HEK293 (cell line): Measurements from ENCODE around the gene FCGR3A.
"Not testable (repeated sequence)": the region's sequence is repeated elsewhere in the genome, so short reads cannot be mapped to it uniquely, and the experiment has no call there.

Experiments
- CTCF ChIA-PET: fragments of 350-600 bp; formaldehyde crosslinking; extraction: SDS; loops from one replicate; lab custom pipeline; 2021; ENCODE audit warnings: antibody characterized with exemption; lab: Yijun Ruan, JAX
- POLR2A ChIA-PET: fragments of 300-600 bp; formaldehyde crosslinking; extraction: SDS; loops from one replicate; lab custom pipeline; 2020; ENCODE audit warnings: antibody characterized with exemption, inconsistent platforms; lab: Yijun Ruan, JAX
- H3K27ac ChIP-seq: fragments of 200-500 bp; sonication (Bioruptor generic); 2 replicates; pipeline ENCODE4 v1.5.1; 2014; ENCODE audit warnings: low read depth, low read length, control low read depth, inconsistent platforms; ENCODE audit errors: extremely low read depth
- H3K36me3 ChIP-seq, 2 experiments: fragments of 200-500 bp in 1 of 2; sonication (Bioruptor generic) in 1 of 2; 1 replicate in 1 of 2; 2 replicates in 1 of 2; pipeline ENCODE4 v1.5.1; 2014 to 2017; ENCODE audit warnings: inconsistent platforms in 2 of 2, low read length in 2 of 2; ENCODE audit not compliant: control insufficient read depth in 2 of 2, insufficient read depth in 1 of 2
- H3K4me1 ChIP-seq: fragments of 200-500 bp; sonication (Bioruptor generic); 2 replicates; pipeline ENCODE4 v1.5.1; 2014; ENCODE audit warnings: mild to moderate bottlenecking, low read length, inconsistent platforms; ENCODE audit not compliant: control insufficient read depth, insufficient read depth
- H3K4me3 ChIP-seq: 2 replicates; pipeline ENCODE4 v1.5.1; 2011; ENCODE audit warnings: low read depth, mild to moderate bottlenecking, control low read depth, low read length, moderate library complexity
- H3K9me3 ChIP-seq: fragments of 200-500 bp; sonication (Bioruptor generic); 2 replicates; pipeline ENCODE4 v1.5.1; 2014; ENCODE audit warnings: low read depth, low read length, inconsistent platforms; ENCODE audit not compliant: control insufficient read depth, insufficient read depth
- BCL11A ChIP-seq: fragments of 450-650 bp; formaldehyde crosslinking; IDR thresholded peaks from 2 replicates; pipeline ENCODE4 v1.5.1; 2016; ENCODE audit warnings: low read depth, missing biosample characterization, missing genetic modification characterization
- KLF10 ChIP-seq: fragments of 450-650 bp; IDR thresholded peaks from 2 replicates; pipeline ENCODE4 v1.5.1; 2018; ENCODE audit warnings: missing biosample characterization, mild to moderate bottlenecking, missing genetic modification characterization
- KLF8 ChIP-seq: fragments of 450-650 bp; formaldehyde crosslinking; IDR thresholded peaks from 2 replicates; pipeline ENCODE4 v1.5.1; 2016; ENCODE audit warnings: missing biosample characterization, missing genetic modification characterization
- ZBTB17 ChIP-seq: fragments of 450-650 bp; formaldehyde crosslinking; IDR thresholded peaks from 2 replicates; pipeline ENCODE4 v1.5.1; 2016; ENCODE audit warnings: missing biosample characterization, missing genetic modification characterization
- ZBTB48 ChIP-seq: fragments of 450-650 bp; formaldehyde crosslinking; IDR thresholded peaks from 2 replicates; pipeline ENCODE4 v1.5.1; 2016; ENCODE audit warnings: missing biosample characterization, missing genetic modification characterization
- ZFP69B ChIP-seq: fragments of 450-650 bp; formaldehyde crosslinking; IDR thresholded peaks from 2 replicates; pipeline ENCODE4 v1.5.1; 2016; ENCODE audit warnings: missing biosample characterization, missing genetic modification characterization
- ZNF2 ChIP-seq: fragments of 450-650 bp; formaldehyde crosslinking; IDR thresholded peaks from 2 replicates; pipeline ENCODE4 v1.5.1; 2016; ENCODE audit warnings: missing biosample characterization, missing genetic modification characterization
- ZNF202 ChIP-seq: fragments of 450-650 bp; formaldehyde crosslinking; IDR thresholded peaks from 2 replicates; pipeline ENCODE4 v1.5.1; 2016; ENCODE audit warnings: missing biosample characterization, missing genetic modification characterization, borderline replicate concordance
- ZNF394 ChIP-seq: fragments of 450-650 bp; formaldehyde crosslinking; IDR thresholded peaks from 2 replicates; pipeline ENCODE4 v1.5.1; 2016; ENCODE audit warnings: missing biosample characterization, missing genetic modification characterization, mild to moderate bottlenecking, moderate library complexity, borderline replicate concordance
- ZNF600 ChIP-seq: fragments of 450-650 bp; formaldehyde crosslinking; IDR thresholded peaks from 2 replicates; pipeline ENCODE4 v1.5.1; 2016; ENCODE audit warnings: missing biosample characterization, missing genetic modification characterization
- ZNF660 ChIP-seq: fragments of 450-650 bp; IDR thresholded peaks from 2 replicates; pipeline ENCODE4 v1.5.1; 2018; ENCODE audit warnings: missing biosample characterization, mild to moderate bottlenecking, missing genetic modification characterization
- TF ChIP-seq, protein P1 (sequence below): fragments of 450-650 bp; formaldehyde crosslinking; IDR thresholded peaks from 2 replicates; pipeline ENCODE4 v1.5.1; 2016; ENCODE audit warnings: missing biosample characterization, missing genetic modification characterization
- TF ChIP-seq, protein P2 (sequence below): fragments of 450-650 bp; formaldehyde crosslinking; IDR thresholded peaks from 2 replicates; pipeline ENCODE4 v1.5.1; 2017; ENCODE audit warnings: missing biosample characterization, missing genetic modification characterization
- TF ChIP-seq, protein P3 (sequence below): fragments of 450-650 bp; formaldehyde crosslinking; IDR thresholded peaks from 2 replicates; pipeline ENCODE4 v1.5.1; 2017; ENCODE audit warnings: missing biosample characterization, missing genetic modification characterization
- TF ChIP-seq, protein P4 (sequence below): fragments of 450-650 bp; formaldehyde crosslinking; IDR thresholded peaks from 2 replicates; pipeline ENCODE4 v1.5.1; 2016; ENCODE audit warnings: missing biosample characterization, missing genetic modification characterization
- TF ChIP-seq, protein P5 (sequence below): fragments of 450-650 bp; IDR thresholded peaks from 2 replicates; pipeline ENCODE4 v1.5.1; 2018; ENCODE audit warnings: missing biosample characterization, mild to moderate bottlenecking, missing genetic modification characterization
- TF ChIP-seq, protein P6 (sequence below): fragments of 450-650 bp; formaldehyde crosslinking; IDR thresholded peaks from 2 replicates; pipeline ENCODE4 v1.5.1; 2016; ENCODE audit warnings: missing biosample characterization, missing genetic modification characterization

The FCGR3A gene

DNA sequence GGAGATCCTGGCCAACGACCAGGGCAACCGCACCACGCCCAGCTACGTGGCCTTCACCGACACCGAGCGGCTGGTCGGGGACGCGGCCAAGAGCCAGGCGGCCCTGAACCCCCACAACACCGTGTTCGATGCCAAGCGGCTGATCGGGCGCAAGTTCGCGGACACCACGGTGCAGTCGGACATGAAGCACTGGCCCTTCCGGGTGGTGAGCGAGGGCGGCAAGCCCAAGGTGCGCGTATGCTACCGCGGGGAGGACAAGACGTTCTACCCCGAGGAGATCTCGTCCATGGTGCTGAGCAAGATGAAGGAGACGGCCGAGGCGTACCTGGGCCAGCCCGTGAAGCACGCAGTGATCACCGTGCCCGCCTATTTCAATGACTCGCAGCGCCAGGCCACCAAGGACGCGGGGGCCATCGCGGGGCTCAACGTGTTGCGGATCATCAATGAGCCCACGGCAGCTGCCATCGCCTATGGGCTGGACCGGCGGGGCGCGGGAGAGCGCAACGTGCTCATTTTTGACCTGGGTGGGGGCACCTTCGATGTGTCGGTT lies 24.8 kb downstream of the FCGR3A start:
- peak; percentile 68; the same call in 1 of the 2 replicates for TF ChIP-seq ZNF202
- TF ChIP-seq, all 188 proteins: peak for 1; not testable (repeated sequence) for 187
- H3K4me1 ChIP-seq, H3K36me3 ChIP-seq, H3K9me3 ChIP-seq, H3K27ac ChIP-seq, POLR2A ChIA-PET: not testable (repeated sequence)
- CTCF ChIA-PET: interaction anchor here (0.6 kb wide), 2 partner anchors 23 to 38 kb away, joined by 3 to 4 read pairs; no protein-coding TSS in a partner anchor
- H3K4me3 ChIP-seq: peak overlapping the region; percentile 17

DNA sequence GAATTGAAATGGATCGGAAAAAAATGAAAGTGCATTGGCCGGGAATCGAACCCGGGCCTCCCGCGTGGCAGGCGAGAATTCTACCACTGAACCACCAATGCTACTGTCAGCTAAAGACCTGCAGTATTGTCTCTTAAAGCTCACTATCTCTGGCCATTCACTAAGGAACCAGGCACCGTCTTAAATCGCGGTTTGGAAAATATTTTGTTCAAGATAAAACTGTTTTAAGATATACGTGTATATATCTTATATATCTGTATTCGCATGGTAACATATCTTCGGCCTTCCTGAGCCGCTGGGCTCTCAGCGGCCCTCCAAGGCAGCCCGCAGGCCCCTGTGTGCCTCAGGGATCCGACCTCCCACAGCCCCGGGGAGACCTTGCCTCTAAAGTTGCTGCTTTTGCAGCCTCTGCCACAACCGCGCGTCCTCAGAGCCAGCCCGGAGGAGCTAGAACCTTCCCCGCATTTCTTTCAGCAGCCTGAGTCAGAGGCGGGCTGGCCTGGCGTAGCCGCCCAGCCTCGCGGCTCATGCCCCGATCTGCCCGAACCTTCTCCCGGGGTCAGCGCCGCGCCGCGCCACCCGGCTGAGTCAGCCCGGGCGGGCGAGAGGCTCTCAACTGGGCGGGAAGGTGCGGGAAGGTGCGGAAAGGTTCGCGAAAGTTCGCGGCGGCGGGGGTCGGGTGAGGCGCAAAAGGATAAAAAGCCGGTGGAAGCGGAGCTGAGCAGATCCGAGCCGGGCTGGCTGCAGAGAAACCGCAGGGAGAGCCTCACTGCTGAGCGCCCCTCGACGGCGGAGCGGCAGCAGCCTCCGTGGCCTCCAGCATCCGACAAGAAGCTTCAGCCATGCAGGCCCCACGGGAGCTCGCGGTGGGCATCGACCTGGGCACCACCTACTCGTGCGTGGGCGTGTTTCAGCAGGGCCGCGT lies 25.5 kb downstream of the FCGR3A start, which contains the start of gene HSPA6:
HSPA6 (plus strand) TSS at position 724 of the 925 bp plus-strand sequence; CDS start at position 843, 119 bp downstream.
- CTCF ChIA-PET: interaction anchor here (0.6 kb wide), 2 partner anchors 22 to 37 kb away, joined by 3 to 4 read pairs; no protein-coding TSS in a partner anchor
- H3K4me1 ChIP-seq, H3K36me3 ChIP-seq, H3K9me3 ChIP-seq, POLR2A ChIA-PET: not testable (repeated sequence)
- Histone ChIP-seq H3K4me3 (peak within 1 kb of the TSS; percentile 73), H3K27ac (peak within 1 kb of the TSS; percentile 78)
- TF ChIP-seq ZFP69B (tag by site-specific recombination) (0 out of 2 replicates have a peak, but pooled peaks have one; percentile 23), KLF8 (tag by site-specific recombination) (peak; percentile 26; the same call in 1 of the 2 replicates), ZNF600 (tag by site-specific recombination) (peak; percentile 59), KLF10 (peak; percentile 40; the same call in 1 of the 2 replicates), ZNF660 (tag by site-specific recombination) (peak; percentile 78), ZBTB48 (tag by site-specific recombination) (peak; percentile 87), BCL11A (0 out of 2 replicates have a peak, but pooled peaks have one; percentile 16), ZNF2 (tag by site-specific recombination) (0 out of 2 replicates have a peak, but pooled peaks have one; percentile 53), ZNF394 (tag by site-specific recombination) (peak; percentile 40), ZBTB17 (tag by site-specific recombination) (peak; percentile 57)
- TF ChIP-seq, protein P1, sequence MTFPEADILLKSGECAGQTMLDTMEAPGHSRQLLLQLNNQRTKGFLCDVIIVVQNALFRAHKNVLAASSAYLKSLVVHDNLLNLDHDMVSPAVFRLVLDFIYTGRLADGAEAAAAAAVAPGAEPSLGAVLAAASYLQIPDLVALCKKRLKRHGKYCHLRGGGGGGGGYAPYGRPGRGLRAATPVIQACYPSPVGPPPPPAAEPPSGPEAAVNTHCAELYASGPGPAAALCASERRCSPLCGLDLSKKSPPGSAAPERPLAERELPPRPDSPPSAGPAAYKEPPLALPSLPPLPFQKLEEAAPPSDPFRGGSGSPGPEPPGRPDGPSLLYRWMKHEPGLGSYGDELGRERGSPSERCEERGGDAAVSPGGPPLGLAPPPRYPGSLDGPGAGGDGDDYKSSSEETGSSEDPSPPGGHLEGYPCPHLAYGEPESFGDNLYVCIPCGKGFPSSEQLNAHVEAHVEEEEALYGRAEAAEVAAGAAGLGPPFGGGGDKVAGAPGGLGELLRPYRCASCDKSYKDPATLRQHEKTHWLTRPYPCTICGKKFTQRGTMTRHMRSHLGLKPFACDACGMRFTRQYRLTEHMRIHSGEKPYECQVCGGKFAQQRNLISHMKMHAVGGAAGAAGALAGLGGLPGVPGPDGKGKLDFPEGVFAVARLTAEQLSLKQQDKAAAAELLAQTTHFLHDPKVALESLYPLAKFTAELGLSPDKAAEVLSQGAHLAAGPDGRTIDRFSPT (tag by site-specific recombination): peak; percentile 72
- TF ChIP-seq, protein P2, sequence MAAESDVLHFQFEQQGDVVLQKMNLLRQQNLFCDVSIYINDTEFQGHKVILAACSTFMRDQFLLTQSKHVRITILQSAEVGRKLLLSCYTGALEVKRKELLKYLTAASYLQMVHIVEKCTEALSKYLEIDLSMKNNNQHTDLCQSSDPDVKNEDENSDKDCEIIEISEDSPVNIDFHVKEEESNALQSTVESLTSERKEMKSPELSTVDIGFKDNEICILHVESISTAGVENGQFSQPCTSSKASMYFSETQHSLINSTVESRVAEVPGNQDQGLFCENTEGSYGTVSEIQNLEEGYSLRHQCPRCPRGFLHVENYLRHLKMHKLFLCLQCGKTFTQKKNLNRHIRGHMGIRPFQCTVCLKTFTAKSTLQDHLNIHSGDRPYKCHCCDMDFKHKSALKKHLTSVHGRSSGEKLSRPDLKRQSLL (tag by site-specific recombination): peak; percentile 58
- TF ChIP-seq, protein P3, sequence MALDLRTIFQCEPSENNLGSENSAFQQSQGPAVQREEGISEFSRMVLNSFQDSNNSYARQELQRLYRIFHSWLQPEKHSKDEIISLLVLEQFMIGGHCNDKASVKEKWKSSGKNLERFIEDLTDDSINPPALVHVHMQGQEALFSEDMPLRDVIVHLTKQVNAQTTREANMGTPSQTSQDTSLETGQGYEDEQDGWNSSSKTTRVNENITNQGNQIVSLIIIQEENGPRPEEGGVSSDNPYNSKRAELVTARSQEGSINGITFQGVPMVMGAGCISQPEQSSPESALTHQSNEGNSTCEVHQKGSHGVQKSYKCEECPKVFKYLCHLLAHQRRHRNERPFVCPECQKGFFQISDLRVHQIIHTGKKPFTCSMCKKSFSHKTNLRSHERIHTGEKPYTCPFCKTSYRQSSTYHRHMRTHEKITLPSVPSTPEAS (tag by site-specific recombination): 0 out of 2 replicates have a peak, but pooled peaks have one; percentile 15
- TF ChIP-seq, protein P4, sequence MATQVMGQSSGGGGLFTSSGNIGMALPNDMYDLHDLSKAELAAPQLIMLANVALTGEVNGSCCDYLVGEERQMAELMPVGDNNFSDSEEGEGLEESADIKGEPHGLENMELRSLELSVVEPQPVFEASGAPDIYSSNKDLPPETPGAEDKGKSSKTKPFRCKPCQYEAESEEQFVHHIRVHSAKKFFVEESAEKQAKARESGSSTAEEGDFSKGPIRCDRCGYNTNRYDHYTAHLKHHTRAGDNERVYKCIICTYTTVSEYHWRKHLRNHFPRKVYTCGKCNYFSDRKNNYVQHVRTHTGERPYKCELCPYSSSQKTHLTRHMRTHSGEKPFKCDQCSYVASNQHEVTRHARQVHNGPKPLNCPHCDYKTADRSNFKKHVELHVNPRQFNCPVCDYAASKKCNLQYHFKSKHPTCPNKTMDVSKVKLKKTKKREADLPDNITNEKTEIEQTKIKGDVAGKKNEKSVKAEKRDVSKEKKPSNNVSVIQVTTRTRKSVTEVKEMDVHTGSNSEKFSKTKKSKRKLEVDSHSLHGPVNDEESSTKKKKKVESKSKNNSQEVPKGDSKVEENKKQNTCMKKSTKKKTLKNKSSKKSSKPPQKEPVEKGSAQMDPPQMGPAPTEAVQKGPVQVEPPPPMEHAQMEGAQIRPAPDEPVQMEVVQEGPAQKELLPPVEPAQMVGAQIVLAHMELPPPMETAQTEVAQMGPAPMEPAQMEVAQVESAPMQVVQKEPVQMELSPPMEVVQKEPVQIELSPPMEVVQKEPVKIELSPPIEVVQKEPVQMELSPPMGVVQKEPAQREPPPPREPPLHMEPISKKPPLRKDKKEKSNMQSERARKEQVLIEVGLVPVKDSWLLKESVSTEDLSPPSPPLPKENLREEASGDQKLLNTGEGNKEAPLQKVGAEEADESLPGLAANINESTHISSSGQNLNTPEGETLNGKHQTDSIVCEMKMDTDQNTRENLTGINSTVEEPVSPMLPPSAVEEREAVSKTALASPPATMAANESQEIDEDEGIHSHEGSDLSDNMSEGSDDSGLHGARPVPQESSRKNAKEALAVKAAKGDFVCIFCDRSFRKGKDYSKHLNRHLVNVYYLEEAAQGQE: 0 out of 2 replicates have a peak, but pooled peaks have one; percentile 32
- TF ChIP-seq, protein P5, sequence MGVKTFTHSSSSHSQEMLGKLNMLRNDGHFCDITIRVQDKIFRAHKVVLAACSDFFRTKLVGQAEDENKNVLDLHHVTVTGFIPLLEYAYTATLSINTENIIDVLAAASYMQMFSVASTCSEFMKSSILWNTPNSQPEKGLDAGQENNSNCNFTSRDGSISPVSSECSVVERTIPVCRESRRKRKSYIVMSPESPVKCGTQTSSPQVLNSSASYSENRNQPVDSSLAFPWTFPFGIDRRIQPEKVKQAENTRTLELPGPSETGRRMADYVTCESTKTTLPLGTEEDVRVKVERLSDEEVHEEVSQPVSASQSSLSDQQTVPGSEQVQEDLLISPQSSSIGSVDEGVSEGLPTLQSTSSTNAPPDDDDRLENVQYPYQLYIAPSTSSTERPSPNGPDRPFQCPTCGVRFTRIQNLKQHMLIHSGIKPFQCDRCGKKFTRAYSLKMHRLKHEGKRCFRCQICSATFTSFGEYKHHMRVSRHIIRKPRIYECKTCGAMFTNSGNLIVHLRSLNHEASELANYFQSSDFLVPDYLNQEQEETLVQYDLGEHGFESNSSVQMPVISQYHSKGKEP (tag by site-specific recombination): peak; percentile 32; the same call in 1 of the 2 replicates
- TF ChIP-seq, protein P6, sequence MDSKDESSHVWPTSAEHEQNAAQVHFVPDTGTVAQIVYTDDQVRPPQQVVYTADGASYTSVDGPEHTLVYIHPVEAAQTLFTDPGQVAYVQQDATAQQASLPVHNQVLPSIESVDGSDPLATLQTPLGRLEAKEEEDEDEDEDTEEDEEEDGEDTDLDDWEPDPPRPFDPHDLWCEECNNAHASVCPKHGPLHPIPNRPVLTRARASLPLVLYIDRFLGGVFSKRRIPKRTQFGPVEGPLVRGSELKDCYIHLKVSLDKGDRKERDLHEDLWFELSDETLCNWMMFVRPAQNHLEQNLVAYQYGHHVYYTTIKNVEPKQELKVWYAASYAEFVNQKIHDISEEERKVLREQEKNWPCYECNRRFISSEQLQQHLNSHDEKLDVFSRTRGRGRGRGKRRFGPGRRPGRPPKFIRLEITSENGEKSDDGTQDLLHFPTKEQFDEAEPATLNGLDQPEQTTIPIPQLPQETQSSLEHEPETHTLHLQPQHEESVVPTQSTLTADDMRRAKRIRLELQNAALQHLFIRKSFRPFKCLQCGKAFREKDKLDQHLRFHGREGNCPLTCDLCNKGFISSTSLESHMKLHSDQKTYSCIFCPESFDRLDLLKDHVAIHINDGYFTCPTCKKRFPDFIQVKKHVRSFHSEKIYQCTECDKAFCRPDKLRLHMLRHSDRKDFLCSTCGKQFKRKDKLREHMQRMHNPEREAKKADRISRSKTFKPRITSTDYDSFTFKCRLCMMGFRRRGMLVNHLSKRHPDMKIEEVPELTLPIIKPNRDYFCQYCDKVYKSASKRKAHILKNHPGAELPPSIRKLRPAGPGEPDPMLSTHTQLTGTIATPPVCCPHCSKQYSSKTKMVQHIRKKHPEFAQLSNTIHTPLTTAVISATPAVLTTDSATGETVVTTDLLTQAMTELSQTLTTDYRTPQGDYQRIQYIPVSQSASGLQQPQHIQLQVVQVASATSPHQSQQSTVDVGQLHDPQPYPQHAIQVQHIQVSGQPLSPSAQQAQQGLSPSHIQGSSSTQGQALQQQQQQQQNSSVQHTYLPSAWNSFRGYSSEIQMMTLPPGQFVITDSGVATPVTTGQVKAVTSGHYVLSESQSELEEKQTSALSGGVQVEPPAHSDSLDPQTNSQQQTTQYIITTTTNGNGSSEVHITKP (tag by site-specific recombination): 0 out of 2 replicates have a peak, but pooled peaks have one; percentile 14
